A204.1 (cell line): ENCODE data around the gene DNAJA3.

Source experiments
- FAIRE-seq: peaks from 2 replicates; lab custom pipeline; 2012; peaks lifted over from hg19 to GRCh38; lab: Jason Lieb, UNC

DNAJA3 gene

DNA sequence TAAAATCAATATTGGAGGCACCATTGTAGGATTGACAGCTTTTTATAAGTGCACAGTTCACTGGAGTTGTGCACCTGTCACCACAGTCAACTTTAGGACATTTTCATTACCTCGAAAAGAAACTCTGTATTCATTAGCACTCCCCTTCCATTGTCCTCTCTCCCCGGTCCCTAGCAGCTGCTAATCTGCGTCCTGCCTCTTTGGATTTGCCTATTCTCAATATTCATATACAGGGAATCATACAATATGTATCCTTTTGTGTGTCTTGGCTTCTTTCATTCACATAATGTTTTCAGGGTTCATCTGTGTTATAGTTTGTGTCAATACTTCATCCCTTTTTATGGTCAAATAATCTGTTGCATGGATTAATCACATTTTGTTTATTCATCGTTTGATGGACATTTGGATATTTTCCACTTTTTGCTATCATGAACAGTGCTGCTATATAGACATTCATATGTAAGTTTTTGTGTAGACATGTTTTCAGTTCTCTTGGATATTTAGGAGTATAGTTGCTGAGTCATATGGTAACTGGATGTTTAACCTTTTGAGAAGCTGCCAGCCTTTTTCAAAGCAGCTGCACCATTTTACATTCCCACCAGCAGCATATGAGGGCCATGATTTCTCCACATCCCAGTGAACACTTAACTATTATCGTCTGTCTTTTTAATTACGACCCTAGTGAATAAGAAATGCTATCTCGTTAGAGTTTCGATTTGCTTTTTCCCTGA, 9.8 kb downstream of the DNAJA3 start:
- no peak for FAIRE-seq

DNA sequence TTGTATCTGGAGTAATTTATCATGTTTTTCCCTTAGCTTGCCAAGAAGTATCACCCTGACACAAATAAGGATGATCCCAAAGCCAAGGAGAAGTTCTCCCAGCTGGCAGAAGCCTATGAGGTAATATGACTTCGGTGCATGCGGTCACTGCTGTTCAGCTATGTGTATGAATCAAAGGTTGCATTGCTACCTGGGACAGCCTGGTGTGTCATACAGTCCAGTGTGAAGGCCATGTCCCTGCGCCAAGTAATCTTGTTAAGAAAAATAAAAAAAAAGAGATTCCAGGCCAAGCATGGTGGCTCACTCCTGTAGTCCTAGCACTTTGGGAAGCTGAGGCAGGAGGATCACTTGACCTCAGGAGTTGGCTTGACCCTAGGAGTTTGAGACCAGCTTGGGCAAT, 11.7 kb downstream of the DNAJA3 start:
- FAIRE-seq: no peak

DNA sequence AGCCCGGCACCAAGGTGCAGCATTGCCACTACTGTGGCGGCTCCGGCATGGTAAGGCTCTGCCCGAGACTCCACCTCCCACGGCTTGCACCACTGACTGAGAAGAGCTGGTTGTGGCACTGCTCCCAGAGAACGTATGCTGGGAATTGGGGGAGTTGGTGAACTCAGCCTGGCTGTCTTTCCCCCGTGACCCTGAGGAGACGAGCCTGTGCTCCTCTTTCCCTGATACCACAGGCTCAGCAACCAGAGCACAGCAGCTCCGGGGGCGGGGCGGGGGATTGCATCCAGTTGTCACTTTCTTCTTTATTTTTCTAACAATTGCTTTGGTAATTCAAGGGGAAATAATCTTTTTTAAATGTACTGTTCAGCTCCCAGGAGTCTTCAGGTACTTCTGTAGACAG, 16.7 kb downstream of the DNAJA3 start:
- no peak for FAIRE-seq

DNA sequence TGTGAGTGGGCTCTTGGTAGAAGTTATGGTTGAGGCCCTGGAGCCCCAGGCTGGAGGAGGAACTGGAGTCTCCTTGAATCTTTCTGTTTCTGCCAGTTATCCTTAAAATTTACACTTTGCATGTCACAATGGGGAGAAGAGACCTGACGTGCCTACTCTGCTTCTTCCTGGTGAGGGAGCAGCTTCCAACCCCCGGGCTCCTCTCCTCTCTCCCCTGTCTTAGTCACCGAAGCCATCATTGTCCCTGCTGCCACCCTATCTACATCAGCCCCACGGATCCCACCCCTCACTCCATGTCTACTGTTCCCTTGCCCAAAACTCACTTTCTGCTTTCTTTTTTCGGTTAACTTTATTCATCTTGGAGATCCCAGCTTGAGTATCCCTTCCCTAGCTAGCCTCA, 17.6 kb downstream of the DNAJA3 start:
- FAIRE-seq: no peak

DNA sequence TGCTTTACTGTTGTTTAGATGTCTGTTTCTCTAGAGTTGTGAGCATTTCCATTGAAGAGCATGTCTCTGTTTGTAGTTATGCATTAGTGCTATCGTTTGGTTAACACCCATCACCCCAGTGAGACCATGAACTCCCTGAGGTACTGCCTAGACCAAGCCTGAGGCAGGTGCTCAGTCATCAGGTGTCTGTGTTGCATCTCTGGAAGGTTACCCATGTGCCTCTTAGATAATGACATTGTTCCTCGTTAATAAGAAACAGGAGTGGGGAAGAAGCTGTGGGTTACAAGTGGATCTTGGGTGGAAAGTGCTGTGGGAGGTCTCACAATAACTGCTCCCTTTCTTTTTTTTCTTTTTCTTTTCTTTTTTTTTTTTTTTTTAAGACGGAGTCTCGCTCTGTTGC, 18.3 kb downstream of the DNAJA3 start:
- no peak for FAIRE-seq

DNA sequence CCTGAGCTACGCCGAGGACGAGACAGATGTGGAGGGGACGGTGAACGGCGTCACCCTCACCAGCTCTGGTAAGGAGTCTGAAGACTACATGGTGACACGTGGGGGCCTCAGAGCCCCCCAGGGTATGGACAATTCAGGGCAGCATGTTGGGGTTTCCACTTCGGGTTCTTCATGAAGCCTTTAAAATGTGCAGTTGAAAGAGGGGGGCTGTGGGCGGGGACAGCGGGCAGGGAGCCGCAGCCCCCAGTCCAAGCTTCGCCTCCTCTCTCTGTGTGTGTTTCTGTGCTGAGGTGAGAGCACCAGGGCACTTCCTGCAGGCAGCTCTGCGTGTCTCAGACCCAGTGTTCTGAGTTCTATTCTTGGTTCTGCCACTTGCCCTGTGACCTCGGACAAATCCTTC, 24.8 kb downstream of the DNAJA3 start:
- FAIRE-seq: no peak

DNA sequence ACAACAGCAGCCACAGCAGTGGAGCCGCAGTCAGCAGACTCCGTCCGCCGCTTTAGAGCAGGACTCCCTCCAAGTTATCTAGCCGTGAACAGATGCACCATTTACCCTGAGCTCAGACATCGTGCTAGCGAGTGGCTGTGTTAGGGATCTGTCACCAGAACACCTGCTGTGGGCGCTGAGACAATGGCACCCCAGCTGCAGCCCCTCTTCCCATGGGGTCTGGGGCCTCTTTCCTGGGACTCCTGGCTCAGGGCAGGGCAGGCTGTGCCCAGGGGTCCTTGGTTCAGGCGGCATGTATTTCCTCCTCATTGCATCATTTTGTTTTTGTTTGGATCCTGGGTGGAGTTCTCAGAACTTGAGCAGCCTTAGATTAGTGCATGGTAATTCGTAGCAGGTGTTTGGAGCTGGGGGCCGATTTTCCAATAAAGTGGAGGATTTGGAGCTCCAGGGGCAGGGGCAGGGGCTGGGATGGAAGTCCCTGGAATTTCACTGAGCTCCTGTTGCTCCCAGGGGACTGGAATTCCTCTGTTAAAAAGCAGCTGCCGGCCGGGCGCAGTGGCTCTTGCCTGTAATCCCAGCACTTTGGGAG, 25.4 kb downstream of the DNAJA3 start:
- no peak for FAIRE-seq

DNA sequence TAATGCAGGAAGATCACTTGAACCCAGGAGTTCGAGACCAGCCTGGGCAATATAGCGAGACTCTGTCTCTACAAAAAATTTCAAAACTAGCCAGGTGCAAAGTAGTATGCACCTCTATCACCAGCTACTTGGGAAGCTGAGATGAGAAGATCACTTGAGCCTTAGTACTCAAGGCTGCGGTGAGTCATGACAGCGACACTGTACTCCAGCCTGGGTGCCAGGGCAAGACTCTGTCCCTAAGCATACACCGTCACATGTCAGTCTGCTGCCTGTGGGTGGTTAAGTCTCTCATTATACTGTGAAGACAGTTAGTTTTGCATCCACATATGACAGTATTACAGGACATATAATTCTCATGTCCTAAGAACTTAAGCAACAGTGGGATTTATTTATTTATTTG, 27.0 kb downstream of the DNAJA3 start:
- no peak for FAIRE-seq

DNA sequence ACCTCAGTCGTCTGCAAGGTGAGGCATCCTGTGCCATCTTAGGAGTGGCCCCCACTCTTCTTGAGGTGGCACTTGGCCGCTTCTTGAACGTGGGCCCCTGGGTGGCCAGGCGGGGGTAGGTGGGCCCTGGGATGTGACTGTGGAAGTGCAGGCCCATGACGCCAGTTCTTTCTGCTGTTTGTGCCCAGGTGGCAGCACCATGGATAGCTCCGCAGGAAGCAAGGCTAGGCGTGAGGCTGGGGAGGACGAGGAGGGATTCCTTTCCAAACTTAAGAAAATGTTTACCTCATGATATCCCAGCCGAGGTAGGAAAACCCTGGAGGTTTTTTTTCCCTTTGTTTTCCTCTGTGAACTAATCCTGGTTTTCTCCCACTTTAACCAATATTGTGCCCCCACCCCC, 29.0 kb downstream of the DNAJA3 start:
- no peak for FAIRE-seq

DNA sequence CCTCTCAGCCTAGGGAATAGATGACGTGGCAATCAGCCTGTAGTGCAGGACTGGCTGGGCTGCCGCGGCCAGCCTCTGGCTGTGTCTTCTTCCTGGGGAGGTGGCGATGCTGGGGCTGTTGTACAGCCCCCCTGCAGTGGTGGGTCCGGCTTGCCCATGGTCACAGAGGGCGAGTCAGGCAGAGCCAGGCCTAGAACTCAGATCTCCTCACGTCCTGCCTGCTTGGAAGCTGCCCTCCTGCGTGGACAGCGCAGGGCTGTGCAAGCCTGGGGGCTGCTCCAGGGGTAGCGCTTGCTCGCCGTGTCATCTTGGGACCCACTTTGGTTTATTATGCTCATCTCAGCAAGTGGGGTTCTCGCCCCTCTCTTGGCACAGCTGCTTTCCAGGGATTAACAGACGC, 29.4 kb downstream of the DNAJA3 start:
- FAIRE-seq: no peak

DNA sequence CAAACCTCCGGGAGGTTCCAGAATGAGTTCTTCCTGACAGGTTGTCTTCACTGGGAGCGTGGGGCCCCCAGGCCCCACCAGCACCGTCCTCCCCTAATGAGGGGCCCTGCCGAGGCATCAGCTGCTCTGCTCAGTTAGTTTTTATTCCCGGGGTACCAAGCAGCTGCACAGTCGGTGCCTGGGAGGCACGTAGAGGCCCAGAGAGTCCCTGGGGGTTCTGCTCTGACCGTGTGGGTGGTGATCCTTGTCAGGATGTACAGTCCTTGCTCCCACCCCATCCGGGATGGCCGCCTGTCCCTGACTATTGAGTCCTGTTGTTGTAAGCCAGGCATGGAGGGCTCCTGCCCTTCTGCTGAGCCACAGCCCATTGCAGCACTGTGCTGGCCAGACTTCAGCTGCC, 30.3 kb downstream of the DNAJA3 start:
- no peak for FAIRE-seq

DNA sequence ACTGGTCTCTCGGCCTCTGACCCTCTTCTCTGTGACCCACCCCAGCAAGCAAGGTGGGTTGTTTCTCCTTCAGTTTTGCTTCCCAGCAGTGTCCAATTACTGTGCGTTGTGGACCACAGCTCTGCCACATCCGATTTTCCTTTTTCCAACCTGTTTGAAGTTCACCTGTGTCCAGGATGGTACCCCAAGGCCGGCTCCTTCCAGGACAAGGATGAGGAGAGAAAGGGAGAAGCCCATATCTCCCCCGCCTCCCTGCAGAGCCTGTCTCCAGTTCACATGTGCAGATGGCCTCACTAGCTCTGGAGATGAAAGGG, 35.2 kb downstream of the DNAJA3 start:
- no peak for FAIRE-seq

DNA sequence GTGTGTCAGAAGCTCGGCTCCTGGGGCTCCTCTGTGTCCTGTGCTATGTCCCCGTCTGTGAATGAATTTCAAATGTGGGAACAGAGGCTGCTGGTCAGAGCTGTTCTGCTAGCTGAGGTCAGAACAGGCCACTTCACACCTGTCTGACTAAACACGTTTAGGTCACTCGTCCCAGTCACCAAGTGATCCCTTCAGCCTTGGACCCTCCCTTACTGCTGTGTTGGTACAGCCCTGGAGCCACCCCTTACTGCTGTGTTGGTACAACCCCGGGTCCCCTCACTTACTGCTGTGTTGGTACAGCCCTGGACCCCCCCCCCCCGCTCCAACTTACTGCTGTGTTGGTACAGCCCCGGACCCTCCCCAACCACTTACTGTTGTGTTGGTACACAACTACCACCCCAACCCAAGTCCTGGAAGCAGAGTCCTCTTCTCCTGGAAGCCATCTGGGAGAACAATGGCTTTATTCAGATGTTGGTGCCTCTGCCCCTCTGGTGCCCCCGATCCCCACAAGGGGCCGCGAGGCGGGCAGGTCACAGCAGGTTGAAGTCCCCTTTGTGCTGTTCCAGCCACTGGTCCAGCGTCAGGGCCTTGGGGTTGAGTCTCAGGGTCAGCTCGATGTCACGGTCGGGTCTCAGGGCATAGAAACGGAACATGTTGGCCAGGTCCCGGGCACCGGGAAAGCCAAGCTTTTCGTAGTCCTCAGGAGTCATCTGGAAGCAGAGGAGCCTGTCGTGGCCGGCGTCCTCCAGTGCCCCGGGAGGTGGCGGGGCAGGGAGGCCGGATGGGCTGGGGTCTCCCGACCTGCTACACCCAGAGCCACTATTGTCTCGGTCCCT, 35.8 kb downstream of the DNAJA3 start:
- no peak for FAIRE-seq

DNA sequence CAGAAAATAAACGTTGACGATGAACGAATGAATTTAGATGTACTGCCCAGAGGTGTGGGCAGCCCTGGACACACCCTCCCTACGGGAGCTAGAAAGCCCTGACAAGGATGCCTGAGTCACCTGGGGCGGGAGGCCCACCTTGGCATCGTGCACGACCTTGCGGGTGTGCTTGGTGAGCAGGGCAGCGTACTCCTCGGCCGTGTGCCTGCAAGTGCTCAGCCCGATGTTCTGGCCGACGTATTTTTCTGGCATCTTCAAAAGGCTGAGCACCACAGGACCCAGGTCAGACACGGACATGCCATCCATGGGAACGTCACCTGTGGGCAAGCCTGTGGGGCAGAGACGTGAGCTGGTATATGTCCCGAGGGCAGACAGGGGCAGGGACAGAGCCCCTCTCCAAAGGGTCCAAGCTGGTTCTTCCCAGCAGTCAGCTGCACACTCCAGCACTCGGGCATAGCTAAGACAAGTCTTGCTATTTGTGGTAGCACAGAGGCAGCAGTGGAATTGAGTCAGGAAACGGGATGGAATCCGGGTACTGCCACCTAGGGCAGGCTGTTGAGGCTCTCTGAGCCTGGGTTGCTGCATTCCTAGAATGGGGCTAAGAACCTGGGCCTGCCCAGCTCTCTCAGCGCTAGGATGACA, 38.0 kb downstream of the DNAJA3 start:
- FAIRE-seq: no peak

DNA sequence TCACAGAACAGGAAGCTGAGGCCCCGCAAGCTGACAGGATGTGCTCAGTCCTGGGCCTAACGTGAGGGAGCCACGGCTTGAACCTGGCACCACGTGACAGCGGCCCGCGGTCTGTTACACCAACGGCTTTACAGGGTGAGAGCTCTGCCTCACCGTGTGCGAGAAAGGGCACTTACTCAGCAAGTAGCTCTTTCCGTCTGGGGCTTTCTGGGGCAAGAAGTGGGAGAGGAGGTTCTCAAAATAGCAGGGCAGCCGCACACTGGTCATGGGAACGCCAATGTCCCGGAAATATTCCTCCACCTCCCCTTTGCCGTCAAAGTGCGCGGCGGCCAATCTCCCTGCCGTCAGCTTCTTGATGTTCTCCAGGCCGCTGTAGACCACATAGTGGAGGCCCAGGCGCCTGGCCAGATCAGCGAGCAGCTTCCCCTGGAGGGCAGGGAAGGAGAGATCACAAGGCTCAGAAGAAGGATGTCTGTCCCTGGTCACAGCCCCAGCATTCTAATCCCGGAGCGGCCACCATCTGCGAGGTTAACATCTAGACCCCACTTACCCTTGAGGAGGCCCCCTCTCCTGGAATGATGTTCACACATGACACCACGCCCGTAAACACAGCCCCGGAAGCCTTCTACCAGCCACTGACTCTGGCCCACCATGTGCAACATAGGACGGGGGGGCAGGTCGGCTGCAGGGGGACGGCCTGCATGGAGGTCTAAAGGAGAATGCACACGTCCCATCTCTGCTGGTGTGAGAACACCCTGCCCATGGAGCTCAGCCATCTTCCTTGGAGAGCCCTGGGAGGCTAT, 40.5 kb downstream of the DNAJA3 start:
- no peak for FAIRE-seq

DNA sequence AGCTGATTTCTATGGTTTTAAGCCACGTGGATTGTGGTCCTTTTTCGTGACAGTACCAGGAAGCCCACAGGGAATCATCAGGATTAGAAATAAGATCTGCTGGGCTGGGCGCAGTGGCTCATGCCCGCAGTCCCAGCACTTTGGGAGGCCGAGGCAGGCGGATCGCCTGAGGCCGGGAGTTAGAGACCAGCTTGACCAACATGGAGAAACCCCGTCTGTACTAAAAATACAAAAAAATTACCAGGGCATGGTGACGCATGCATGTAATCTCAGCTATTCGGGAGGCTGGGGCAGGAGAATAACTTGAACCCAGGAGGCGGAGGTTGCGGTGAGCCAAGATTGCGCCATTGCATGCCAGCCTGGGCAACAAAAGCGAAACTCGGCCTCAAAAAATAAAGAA, 42.2 kb downstream of the DNAJA3 start:
- no peak for FAIRE-seq

DNA sequence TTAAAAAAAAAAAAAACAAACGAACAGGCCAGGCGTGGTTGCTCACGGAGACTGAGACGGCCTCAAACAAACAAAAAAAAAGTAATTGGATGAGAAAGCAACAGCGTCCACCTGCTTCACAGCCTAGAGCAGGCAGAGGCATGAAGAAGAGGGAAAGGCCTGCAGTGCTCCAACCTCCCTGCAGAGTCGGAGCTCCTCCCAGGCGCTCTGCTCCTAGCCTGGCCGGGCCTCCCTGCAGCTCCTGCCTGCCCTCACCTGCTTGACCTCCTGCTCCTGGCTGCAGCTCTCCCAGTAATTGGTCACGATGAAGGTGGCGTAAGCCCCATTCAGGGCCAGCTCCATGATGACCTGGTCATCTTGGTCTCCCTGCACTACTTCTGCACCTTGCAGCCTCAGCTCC, 43.3 kb downstream of the DNAJA3 start:
- no peak for FAIRE-seq

DNA sequence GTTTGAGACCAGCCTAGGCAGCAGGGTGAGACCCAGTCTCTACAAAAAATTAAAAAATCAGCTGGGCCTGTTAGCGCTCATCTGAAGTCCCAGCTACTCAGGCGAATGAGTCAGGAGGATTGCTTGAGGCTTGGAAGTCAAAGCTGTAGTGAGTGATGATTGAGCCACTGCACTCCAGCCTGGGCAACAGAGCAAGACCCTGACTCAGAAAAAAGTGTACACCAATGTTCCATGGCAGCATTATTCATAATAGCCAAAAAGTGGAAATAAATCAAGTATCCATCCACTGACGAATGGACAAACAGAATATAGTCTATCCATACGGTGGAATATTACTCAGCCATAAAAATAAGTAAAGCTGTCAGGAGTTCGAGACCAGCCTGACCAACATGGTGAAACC, 46.2 kb downstream of the DNAJA3 start:
- FAIRE-seq: no peak

DNA sequence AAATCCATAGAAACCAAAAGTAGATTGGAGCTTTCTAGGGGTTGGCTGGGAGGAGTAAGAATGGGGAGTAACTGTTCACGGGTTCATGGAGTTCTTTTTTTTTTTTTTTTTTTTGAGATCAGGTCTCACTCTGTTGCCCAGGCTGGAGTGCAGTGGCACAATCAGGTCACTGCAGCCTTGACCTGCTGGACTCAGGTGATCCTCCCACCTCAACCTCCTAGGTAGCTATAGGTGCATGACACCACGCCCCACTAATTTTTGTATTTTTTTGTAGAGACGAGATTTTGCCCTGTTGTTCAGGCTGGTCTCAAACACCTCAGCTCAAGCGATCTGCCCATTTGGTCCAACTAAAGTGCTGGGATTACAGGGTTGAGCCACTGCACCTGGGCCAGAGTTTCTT, 47.2 kb downstream of the DNAJA3 start:
- no peak for FAIRE-seq

DNA sequence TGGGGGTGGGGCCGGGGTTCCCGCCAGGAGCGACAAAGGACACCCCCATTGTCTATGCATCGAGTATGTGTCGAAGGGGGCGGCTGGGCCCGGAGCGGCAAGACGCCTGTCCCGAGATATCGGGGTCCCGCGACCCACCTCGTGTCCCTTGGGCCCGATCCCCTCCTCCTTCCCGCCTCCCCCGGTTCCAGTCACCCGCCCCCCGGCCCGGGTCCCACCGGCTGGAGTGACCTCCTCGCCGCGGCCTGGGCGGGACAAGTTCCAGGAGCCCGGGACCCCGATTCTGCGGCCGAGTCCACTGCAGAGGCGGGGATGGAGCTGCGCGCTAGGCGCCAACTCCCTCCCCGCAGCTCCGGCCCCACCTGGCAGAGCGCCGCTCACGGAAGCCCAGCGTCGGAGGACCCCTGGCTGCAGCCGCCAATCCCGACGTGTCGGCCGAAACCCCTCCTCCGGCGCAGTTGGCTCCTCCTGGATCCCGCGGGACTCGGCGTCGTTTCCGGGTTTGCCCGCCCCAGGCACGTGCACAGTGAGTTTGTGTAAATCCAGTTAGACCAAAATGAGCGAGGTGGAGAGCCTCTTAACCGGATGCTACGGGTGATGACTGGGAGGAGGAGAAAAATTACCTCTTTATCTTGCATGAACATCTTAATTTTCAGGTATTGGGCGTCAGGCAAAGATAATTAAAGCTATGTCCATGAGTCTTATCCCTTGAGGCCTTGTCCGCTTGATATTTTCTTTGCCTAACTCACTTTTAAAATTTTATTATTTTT, 48.7 kb downstream of the DNAJA3 start, which contains the start of gene NMRAL1:
TSS of gene NMRAL1 (minus strand) at position 434 of the 770 bp plus-strand sequence. CDS start 493 bp downstream, outside the sequence.
- no peak for FAIRE-seq
